Measurements from ENCODE around the gene PDE2A.

Gene PDE2A

GRCh38 chr11:72658989-72659640, 15.1 kb downstream of the PDE2A start:
- DNase-seq (ENCODE audit: low spot score): no peak

GRCh38 chr11:72657411-72658100, 16.7 kb downstream of the PDE2A start:
- DNase-seq (ENCODE audit: low spot score): peak; percentile 59

GRCh38 chr11:72655896-72656464, 18.2 kb downstream of the PDE2A start:
- no peak for DNase-seq (ENCODE audit: low spot score)

GRCh38 chr11:72655014-72655413, 19.2 kb downstream of the PDE2A start:
- DNase-seq (ENCODE audit: low spot score): no peak

GRCh38 chr11:72653649-72654048, 20.6 kb downstream of the PDE2A start:
- no peak for DNase-seq (ENCODE audit: low spot score)

GRCh38 chr11:72652873-72653630, 21.2 kb downstream of the PDE2A start:
- DNase-seq (ENCODE audit: low spot score): peak; percentile 30

GRCh38 chr11:72652133-72652532, 22.1 kb downstream of the PDE2A start:
- DNase-seq (ENCODE audit: low spot score): no peak

GRCh38 chr11:72649215-72649976, 24.8 kb downstream of the PDE2A start:
- DNase-seq (ENCODE audit: low spot score): no peak

- no peak for DNase-seq (ENCODE audit: low spot score)
Observed at GRCh38 chr11:72648384-72649136, 25.7 kb downstream of the PDE2A start.

- no peak for DNase-seq (ENCODE audit: low spot score)
Observed at GRCh38 chr11:72647882-72648281, 26.3 kb downstream of the PDE2A start.

GRCh38 chr11:72646472-72646871, 27.8 kb downstream of the PDE2A start:
- no peak for DNase-seq (ENCODE audit: low spot score)

- no peak for DNase-seq (ENCODE audit: low spot score)
Observed at GRCh38 chr11:72646024-72646423, 28.2 kb downstream of the PDE2A start.

GRCh38 chr11:72643547-72643946, 30.7 kb downstream of the PDE2A start:
- no peak for DNase-seq (ENCODE audit: low spot score)

- peak; percentile 58 for DNase-seq (ENCODE audit: low spot score)
Observed at GRCh38 chr11:72642884-72643522, 31.2 kb downstream of the PDE2A start.

- DNase-seq (ENCODE audit: low spot score): no peak
Observed at GRCh38 chr11:72642043-72642883, 32.0 kb downstream of the PDE2A start.

GRCh38 chr11:72641522-72642042, 32.6 kb downstream of the PDE2A start:
- no peak for DNase-seq (ENCODE audit: low spot score)

- DNase-seq (ENCODE audit: low spot score): no peak
Observed at GRCh38 chr11:72639502-72640375, 34.5 kb downstream of the PDE2A start.

- no peak for DNase-seq (ENCODE audit: low spot score)
Observed at GRCh38 chr11:72637926-72638325, 36.3 kb downstream of the PDE2A start.
